HG02943 (cell line): ENCODE results near the gene PNMA8A.
"Not testable (repeated sequence)": the region's sequence is repeated elsewhere in the genome, so short reads cannot be mapped to it uniquely, and the experiment has no call there.

Experiments used
- ATAC-seq: cut with Tn5 transposase; IDR thresholded peaks from one replicate; pipeline ENCODE4 v1.9.1; 2021; ENCODE audit warnings: mild to moderate bottlenecking, low read depth, moderate library complexity; ENCODE audit not compliant: unreplicated experiment

PNMA8A gene

GRCh38 chr19:46433470-46433869, 37.9 kb downstream of the PNMA8A start:
- not testable (repeated sequence) for ATAC-seq

- ATAC-seq, result no peak
These were observed 39.5 kb downstream of the PNMA8A start for GRCh38 chr19:46431824-46432223.

GRCh38 chr19:46429999-46430398, 41.4 kb downstream of the PNMA8A start:
- ATAC-seq, result no peak

- no peak for ATAC-seq
These were observed 42.9 kb downstream of the PNMA8A start, which contains the start of gene PNMA8C for GRCh38 chr19:46428239-46429135. PNMA8C (minus strand) TSS chr19:46428936; CDS start chr19:46428359, 577 bp downstream.

- ATAC-seq, result no peak
These were observed 43.8 kb downstream of the PNMA8A start for GRCh38 chr19:46427518-46428045.

GRCh38 chr19:46426506-46427162, 44.7 kb downstream of the PNMA8A start:
- ATAC-seq, result no peak

- no peak for ATAC-seq
These were observed 45.3 kb downstream of the PNMA8A start for GRCh38 chr19:46426035-46426505.

- no peak for ATAC-seq
These were observed 48.2 kb downstream of the PNMA8A start for GRCh38 chr19:46423188-46423587.

GRCh38 chr19:46422344-46422743, 49.0 kb downstream of the PNMA8A start:
- no peak for ATAC-seq

GRCh38 chr19:46420056-46420455, 51.3 kb downstream of the PNMA8A start:
- ATAC-seq, result no peak
